ENCODE results near the gene OR9Q1. TPM values are rescaled to one million over a fixed set of nuclear protein-coding genes. Genes with fewer than 3 reads are reported as not detected.

Gene OR9Q1
- polyA plus RNA-seq, 2 of the 4 experiments (the other 2 are of a cell fraction), result not detected

- Histone ChIP-seq H3K4me1 (no peaks in the 10 kb centered on the region), H3K9me3 (no peaks in the 10 kb centered on the region), H3K4me2 (no peak overlapping the region), H3K27ac (no peak overlapping the region), H3K4me3 (no peak overlapping the region)
- DNase-seq (ENCODE audit: low read depth in 1 of 2, low spot score in 1 of 2), result no peak
- ATAC-seq, result no peak
- TF ChIP-seq PHF8 (IDR thresholded peaks at IDR 0.05; ENCODE audit: borderline replicate concordance, low read depth) (no peak), EHMT2 (IDR thresholded peaks at IDR 0.05; ENCODE audit: low read depth) (no peak), JUNB (IDR thresholded peaks at IDR 0.05) (no peak), RNF2 (IDR thresholded peaks at IDR 0.05; ENCODE audit: borderline replicate concordance, low read depth) (no peak), MAFK (IDR thresholded peaks at IDR 0.05; ENCODE audit: partially characterized antibody) (no peak), EP300 (IDR thresholded peaks at IDR 0.05) (no peak), JUN (IDR thresholded peaks at IDR 0.05) (no peak), NR3C1 (IDR thresholded peaks at IDR 0.05) (no peak), RFX5 (IDR thresholded peaks at IDR 0.05) (no peak), RAD21 (conservative IDR thresholded peaks at IDR 0.05 in 1 of 2, IDR thresholded peaks at IDR 0.05 in 1 of 2) (no peak)
- ChIA-PET CTCF (no interaction called here), POLR2A (no interaction called here)
- WGBS (ENCODE audit: missing lambda C conversion rate), result 23% methylated on average over 4 of the region's 4 CpGs
- FAIRE-seq, result no peak
Measured at GRCh38 chr11:58027341-58027740, 3.7 kb downstream of the OR9Q1 start.

- ATAC-seq, result no peak
- no peak for FAIRE-seq
- 45% methylated on average over 6 of the region's 6 CpGs for WGBS (ENCODE audit: missing lambda C conversion rate)
Measured at GRCh38 chr11:58028687-58029411, 5.2 kb downstream of the OR9Q1 start.

More at GRCh38 chr11:58028687-58029411, 5.2 kb downstream of the OR9Q1 start:
- no peak for DNase-seq (ENCODE audit: low read depth in 1 of 2, low spot score in 1 of 2)
- ChIA-PET CTCF (interaction anchor here (0.9 kb wide), 1 partner anchor 15 kb away, joined by 3 read pairs; no protein-coding TSS in a partner anchor), POLR2A (no interaction called here)
- no peaks in the 10 kb centered on the region for H3K4me1 ChIP-seq
- no peak overlapping the region for H3K27ac ChIP-seq
- TF ChIP-seq HOXB5 (CRISPR knock-in tag; IDR thresholded peaks at IDR 0.05) (no peak), EP300 (IDR thresholded peaks at IDR 0.05) (no peak), NPAS2 (CRISPR knock-in tag; IDR thresholded peaks at IDR 0.05; ENCODE audit: borderline replicate concordance) (no peak), SMC3 (IDR thresholded peaks at IDR 0.05) (no peak), FOSB (CRISPR knock-in tag; IDR thresholded peaks at IDR 0.05) (no peak), ZSCAN20 (CRISPR knock-in tag; IDR thresholded peaks at IDR 0.05) (no peak), REST (IDR thresholded peaks at IDR 0.05) (no peak), ESRRA (IDR thresholded peaks at IDR 0.05; ENCODE audit: borderline replicate concordance, low read length) (no peak), KDM5A (IDR thresholded peaks at IDR 0.05) (no peak), TFCP2L1 (CRISPR knock-in tag; IDR thresholded peaks at IDR 0.05) (no peak), CHD4 (IDR thresholded peaks at IDR 0.05; ENCODE audit: borderline replicate concordance) (no peak), PHF8 (IDR thresholded peaks at IDR 0.05; ENCODE audit: borderline replicate concordance, low read depth) (no peak), RFX5 (IDR thresholded peaks at IDR 0.05) (no peak), SREBF2 (IDR thresholded peaks at IDR 0.05) (no peak)
- TF ChIP-seq, protein P1, sequence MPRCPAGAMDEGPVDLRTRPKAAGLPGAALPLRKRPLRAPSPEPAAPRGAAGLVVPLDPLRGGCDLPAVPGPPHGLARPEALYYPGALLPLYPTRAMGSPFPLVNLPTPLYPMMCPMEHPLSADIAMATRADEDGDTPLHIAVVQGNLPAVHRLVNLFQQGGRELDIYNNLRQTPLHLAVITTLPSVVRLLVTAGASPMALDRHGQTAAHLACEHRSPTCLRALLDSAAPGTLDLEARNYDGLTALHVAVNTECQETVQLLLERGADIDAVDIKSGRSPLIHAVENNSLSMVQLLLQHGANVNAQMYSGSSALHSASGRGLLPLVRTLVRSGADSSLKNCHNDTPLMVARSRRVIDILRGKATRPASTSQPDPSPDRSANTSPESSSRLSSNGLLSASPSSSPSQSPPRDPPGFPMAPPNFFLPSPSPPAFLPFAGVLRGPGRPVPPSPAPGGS (IDR thresholded peaks at IDR 0.05), result no peak
- H3K4me2 ChIP-seq, result no peak overlapping the region
- no peaks in the 10 kb centered on the region for H3K9me3 ChIP-seq
- no peak overlapping the region for H3K4me3 ChIP-seq
